CD4-positive, alpha-beta T cell treated with Interleukin-4 for 4 hours (primary cell): Measurements from ENCODE around the gene COL26A1.
"Not testable (repeated sequence)": the region's sequence is repeated elsewhere in the genome, so short reads cannot be mapped to it uniquely, and the experiment has no call there.

Source experiments
- DNase-seq: peaks from one replicate; pipeline ENCODE4 v3.0.0-alpha.2; 2020

Gene COL26A1

GRCh38 chr7:101502466-101503098, 139.9 kb downstream of the COL26A1 start:
- DNase-seq = no peak

DNA sequence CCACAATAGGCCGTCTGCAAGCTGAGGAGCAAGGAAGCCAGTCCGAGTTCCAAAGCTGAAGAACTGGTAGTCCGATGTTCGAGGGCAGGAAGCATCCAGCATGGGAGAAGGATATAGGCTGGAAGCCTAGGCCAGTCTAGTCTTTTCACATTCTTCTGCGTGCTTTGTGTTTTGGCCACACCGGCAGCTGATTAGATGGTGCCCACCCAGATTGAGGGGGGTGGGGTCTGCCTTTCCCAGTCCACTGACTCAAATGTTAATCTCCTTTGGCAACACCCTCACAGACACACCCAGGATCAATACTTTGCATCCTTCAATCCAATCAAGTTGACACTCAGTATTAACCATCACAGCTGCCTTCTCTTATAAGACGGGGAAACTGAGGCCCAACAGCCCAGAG, 142.8 kb downstream of the COL26A1 start:
- DNase-seq = not testable (repeated sequence)

- no peak for DNase-seq
Observed at GRCh38 chr7:101506531-101506930, 143.9 kb downstream of the COL26A1 start.

DNA sequence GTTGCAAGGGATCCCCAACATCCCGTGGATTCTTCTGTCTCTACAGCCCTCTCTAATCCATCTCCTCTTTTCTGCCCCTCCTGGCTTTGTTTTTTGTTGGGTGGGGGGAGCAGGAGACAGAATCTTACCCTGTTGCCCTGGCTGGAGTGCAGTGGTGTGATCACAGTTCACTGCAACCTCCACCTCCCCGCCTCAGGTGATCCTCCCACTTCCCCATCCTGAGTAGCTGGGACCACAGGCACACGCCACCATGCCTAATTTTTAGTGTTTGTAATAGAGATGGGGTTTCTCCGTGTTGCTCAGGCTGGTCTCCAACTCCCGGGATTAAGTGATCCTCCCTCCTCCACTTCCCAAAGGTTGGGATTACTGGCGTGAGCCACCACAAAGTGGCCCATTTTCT, 144.7 kb downstream of the COL26A1 start:
- no peak for DNase-seq

- DNase-seq = no peak
Observed at GRCh38 chr7:101507791-101508252, 145.1 kb downstream of the COL26A1 start.

- DNase-seq = no peak
Observed at GRCh38 chr7:101510297-101510696, 147.6 kb downstream of the COL26A1 start.

GRCh38 chr7:101511965-101512364, 149.3 kb downstream of the COL26A1 start:
- DNase-seq = no peak

- DNase-seq = no peak
Observed at GRCh38 chr7:101516851-101517250, 154.2 kb downstream of the COL26A1 start.

DNA sequence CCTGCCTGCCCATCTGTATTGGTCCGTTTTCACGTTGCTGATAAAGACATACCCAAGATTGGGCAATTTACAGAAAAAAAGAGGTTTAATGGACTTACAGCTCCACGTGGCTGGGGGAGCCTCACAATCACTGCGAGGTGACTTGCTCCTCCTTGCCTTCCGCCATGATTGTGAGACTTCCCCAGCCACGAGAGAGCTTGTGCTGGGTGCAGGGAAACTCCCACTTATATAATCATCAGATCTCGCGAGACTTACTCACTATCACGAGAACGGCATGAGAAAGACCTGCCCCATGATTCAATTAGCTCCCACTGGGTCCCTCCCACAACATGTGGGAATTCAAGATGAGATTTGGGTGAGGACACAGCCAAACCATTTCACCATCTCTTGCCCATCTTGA, 154.6 kb downstream of the COL26A1 start:
- no peak for DNase-seq

DNA sequence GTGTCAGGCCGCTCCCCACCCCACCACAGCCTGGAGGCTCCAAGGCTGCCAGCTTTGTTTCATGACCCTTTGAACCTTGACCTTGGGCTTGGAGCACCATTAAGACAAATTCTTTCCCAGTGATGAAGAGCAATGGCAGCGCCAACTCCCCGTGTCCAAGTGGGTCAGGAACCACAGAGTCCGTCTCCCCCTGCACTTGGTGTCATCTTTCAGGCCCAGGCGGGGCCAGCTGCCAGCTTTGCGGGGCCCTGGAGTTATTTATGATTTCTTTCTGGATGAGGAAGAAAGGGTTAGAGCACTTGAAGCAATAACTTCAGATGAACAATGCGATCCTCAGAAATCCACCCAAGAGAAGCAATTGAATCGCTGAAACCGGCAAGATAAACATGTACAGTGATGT, 155.7 kb downstream of the COL26A1 start:
- no peak for DNase-seq

GRCh38 chr7:101519324-101520023, 156.8 kb downstream of the COL26A1 start:
- no peak for DNase-seq

- no peak for DNase-seq
Observed at GRCh38 chr7:101521430-101521925, 158.8 kb downstream of the COL26A1 start.

- no peak for DNase-seq
Observed at GRCh38 chr7:101522021-101522420, 159.3 kb downstream of the COL26A1 start.

GRCh38 chr7:101527844-101528667, 165.4 kb downstream of the COL26A1 start:
- DNase-seq = no peak

DNA sequence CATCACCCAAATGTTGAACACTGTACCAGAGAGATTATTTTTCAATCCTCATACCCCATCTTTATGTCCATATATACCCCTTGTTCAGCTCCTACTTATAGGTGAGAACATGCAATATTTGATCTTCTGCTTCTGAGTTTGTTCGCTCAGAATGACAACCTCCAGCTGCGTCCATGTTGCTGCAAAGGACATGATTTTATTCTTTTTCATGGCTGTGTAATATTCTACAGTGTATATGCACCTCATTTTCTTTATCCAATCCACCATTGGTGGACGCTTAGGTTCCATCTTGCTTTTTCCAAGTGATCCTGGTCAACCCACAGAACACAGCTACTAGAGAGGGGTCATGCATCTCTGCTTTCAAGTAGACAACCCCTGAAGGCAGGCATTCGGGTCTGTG, 166.9 kb downstream of the COL26A1 start:
- DNase-seq = no peak

DNA sequence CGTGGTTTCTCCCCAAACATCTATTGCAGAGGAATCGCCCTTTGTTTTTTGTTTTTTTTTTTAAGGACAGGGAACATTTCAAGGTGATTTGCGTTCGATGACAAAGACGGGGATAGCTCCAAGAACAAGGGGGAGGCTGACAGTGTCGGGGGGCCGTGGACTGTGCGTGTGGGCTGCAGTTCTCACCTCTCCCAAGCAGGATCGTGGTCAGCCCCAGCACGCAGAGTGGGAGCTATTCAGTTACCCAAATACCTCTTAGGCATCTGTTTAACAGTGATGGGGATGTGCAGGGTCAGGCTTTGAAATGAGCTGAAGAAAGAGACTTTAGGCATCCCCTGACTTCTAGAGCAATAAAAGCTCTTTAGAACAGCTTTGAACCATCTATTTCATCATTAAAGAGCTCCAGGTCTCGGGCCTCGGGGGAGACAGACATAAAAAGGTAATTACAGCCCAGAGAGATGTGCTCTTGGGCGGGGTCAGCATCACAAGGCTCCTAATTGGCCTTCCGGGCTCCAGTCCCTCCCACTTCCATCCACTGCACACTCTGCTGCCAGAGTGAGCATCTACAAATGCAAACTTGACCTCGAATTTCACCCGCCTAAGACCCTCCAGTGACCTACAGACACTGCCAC, 169.2 kb downstream of the COL26A1 start:
- DNase-seq = no peak

- no peak for DNase-seq
Observed at GRCh38 chr7:101532400-101533102, 169.9 kb downstream of the COL26A1 start.

- no peak for DNase-seq
Observed at GRCh38 chr7:101533103-101533465, 170.4 kb downstream of the COL26A1 start.

- DNase-seq = no peak
Observed at GRCh38 chr7:101534015-101534803, 171.5 kb downstream of the COL26A1 start.

DNA sequence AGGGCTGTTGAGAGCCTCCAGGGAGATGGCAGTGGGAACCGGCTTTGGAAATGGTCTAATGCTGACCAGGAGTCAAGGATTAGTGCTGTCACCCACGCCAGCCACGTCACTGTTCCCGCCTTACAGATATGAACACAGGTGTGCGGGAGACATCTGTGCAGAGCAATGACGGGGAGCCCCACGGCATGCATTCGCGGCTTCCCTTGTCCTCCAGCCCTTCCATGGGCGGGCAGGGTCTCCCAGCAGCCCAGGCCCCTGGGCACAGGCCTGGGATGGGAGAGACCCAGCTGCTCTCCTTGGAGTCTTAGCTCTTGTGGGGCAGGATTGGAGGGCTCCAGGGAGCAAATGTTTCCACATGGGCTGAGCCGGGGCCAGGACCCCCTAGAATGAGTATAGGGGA, 172.2 kb downstream of the COL26A1 start:
- no peak for DNase-seq

DNA sequence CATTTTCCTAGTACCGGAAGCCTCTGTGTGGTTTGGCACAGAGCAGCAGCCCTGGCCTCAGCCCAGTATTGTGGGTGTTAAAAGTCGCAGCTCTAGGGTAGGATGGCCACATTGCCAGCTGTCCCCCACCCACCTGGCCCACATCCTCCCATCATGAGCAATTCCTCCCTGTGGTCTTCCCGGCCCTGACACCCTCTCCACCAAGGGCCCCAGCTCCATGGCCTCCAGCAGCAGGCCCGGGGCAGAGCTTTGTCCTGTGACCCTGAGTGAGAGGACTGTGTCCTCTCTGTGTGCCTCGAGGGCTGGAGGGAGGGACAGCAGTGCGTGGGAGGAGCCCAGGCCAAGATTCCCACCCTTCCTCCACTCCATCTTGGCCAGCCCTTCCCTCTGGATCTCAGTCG, 172.7 kb downstream of the COL26A1 start:
- DNase-seq = no peak

- no peak for DNase-seq
Observed at GRCh38 chr7:101536232-101536631, 173.6 kb downstream of the COL26A1 start.
